Mucosa of gallbladder (tissue), 1 donor: ENCODE results near the gene GAB4. TPM values are rescaled to one million over a fixed set of nuclear protein-coding genes. Genes with fewer than 3 reads are reported as not detected.
"Not testable (repeated sequence)": the region's sequence is repeated elsewhere in the genome, so short reads cannot be mapped to it uniquely, and the experiment has no call there.

Source experiments
- DNase-seq: peaks from one replicate; pipeline ENCODE4 v3.0.0-alpha.2; 2020; ENCODE audit warnings: low spot score
- total RNA-seq: library from RNA; stranded (reverse); gene quantifications from one replicate; pipeline ENCODE4 v1.2.1, GENCODE V29; 2021
- donor health status: DM: no; HTN: no; CAD: no.

The GAB4 gene
- not detected for total RNA-seq

DNA sequence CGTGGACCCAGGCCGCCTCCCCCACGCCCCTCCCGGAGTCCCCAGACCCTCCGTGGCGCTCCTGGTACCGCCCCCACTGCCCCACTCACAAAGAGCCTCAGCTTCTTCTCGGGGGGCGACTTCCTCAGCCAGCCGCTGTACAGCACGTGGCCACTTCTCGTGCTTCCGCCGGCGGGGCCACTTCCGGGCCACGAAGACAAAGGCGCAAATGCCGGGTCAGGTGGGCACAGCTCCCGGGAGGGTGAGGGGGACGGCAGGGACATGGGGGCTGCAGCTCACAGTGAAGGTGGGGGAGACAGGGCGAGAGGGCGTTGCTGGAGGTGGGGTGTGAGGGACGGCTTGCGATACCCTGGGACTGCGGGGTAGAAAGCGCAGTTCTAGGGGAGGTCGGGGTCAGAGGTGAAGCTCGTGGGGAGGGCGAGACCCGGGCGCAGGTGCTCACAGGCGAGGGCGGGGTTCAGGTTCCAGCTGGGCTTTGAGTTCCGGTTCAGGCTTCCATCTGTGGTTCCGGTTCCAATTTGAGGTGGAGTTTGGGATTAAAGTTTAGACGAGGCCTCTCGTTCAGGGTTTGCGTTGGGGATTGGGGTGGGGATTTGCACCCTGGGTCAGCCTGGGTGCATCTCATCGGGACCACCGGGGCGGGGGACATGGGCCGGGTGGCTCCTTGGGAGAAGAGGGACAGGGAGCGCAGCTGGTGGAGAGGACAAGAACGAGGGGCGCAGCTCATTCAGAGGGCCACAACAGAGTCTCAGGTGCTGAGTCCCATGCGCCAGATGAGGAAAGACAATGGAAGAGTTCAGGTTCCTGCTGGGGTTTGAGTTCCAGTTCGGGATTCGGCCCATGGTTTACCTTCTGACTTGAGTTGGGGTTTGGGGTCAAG, at the start of gene GAB4:
GAB4 (minus strand) TSS at position 371 of the 880 bp plus-strand sequence; CDS start at position 263, 108 bp downstream.
- DNase-seq, result no peak

GRCh38 chr22:17056807-17057206, 48.8 kb upstream of the GAB4 start:
- DNase-seq, result no peak

DNA sequence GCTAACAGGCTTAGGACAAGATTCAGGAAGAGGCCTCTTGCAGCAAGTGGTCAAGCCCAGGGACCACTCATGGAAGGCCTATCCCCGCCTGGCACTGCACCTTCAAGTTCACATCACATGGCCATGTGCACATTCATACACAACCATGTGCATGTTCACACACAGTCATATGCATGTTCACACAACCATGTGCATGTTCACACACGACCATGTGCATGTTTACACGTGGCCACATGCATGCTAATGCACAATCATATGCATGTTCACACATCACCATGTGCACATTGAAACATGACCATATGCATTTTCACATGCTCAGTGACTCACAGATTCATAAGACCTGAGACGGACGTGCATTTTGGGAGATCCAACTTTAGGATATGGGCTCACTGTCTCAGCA, 48.0 kb upstream of the GAB4 start:
- DNase-seq, result no peak

DNA sequence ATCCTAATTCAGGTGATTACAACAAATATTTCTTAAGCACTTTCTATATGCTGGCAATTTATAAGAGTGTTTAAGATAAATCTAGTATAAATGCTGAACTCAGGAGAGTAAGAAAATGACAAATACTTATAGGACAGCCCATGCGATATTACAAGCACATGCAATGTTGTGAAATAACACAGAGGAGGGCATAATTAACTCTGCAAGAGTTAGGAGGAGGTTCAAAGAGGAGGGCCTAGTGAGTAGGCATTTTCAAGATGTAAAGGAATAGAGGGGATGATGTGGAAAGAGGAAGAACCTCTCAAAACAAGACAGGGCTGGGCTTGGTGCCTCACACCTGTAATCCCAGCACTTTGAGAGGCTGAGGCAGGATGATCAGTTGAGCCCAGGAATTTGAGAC, 39.6 kb upstream of the GAB4 start:
- no peak for DNase-seq

- no peak for DNase-seq
Observed at GRCh38 chr22:17046566-17047348, 38.7 kb upstream of the GAB4 start.

DNA sequence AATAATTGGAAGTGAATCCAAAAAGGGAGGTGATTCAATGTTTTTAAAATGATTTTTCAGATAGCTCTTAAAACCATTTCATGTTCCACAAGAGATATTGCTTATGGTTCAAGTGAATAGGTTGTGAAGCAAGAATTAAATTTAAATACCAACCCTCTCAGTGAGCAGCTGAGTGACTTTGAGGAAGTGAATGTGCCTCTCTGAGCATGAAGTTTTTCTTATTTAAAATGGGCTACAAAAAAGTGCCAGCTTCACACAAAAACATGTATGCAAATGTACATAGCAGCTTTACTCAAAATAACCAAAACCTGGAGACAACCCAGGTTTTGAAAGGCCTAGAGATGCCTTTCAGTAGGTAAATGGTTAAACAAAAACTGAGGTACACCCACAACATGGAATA, 35.5 kb upstream of the GAB4 start:
- no peak for DNase-seq

DNA sequence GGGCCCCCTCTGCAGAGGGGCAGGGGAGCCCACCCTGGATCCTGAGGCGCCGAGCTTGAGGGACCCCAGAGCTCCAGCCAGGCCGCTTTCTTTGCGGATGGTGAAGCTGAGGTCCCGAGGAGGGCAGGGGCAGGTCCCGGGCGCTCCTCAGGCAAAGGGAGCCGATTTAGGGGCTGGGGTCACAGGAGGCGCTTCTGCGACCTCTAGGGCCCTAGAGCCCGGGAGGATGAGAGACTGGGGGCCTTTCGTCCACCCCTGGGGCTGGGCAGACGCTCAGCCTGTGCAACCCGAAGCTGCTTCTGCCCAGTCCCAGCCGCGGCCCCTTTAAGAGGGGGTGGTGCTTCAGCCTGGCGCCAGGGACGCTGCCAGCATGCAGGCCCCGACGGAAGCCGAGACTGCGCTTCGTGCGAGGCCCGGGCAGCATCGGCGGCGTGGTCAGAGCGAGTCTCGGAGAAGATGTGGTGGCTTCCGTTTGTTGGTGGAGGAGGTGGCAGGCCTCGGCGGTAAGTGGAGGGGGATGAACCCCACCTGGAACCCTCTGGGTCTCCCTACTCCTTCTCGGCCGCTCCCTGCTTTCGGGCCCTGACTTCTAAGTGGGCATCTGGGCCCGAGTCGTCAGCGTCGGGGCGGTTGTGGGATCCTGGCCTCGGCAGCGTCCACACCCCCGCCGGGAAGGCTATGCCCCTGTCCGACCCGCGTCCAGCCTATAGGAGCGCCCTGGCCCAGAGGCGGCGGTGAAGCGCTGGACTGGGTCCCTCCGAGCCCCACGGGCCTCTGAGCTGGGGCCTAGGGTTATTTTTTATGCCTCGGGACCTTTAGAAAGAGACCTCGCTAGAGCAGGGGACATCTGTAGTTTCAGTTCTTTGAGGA, 29.1 kb upstream of the GAB4 start:
- not testable (repeated sequence) for DNase-seq

GRCh38 chr22:17035976-17036841, 28.2 kb upstream of the GAB4 start:
- not testable (repeated sequence) for DNase-seq

GRCh38 chr22:17035246-17035645, 27.2 kb upstream of the GAB4 start:
- no peak for DNase-seq

- DNase-seq, result not testable (repeated sequence)
Observed at GRCh38 chr22:17034532-17034931, 26.5 kb upstream of the GAB4 start.

DNA sequence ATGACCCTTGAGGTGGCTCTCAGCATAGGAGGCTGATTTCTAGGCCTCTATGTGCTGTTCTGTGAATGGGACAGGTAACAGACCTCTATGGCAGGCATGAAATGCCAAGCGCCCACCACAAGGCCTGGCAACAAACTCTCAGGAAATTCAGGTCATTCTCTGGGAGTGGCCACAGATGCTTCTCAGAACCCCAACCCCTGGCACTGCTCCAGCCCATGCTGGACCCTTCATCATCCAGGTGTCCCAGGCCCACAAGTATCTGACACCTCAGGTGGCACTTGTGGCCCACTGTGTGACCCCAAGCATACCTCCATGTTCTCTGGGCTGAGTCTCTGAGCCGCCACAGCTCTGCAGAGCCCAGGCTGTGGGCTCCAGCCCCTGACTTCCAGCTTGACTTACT, 24.3 kb upstream of the GAB4 start:
- not testable (repeated sequence) for DNase-seq

GRCh38 chr22:17024380-17024779, 16.4 kb upstream of the GAB4 start:
- not testable (repeated sequence) for DNase-seq

DNA sequence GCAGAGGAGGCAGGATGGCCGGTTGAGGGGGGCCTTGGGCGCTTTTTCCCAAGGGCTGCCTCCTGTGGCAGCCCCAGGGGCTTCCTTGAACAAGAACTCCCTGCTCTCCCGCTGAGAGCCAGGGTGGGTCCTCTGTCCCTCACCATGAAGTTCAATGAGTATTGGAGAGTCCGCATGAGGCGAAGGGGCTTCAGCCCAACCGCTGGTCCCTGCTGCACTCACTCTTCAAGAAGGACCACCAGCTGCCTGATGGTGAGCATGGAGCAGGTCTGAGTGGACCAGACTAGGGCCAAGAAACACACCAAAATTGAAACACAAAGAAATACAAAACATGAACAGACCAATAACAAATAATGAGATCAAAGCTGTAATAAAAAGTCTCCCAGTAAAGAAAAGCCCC, 7.5 kb upstream of the GAB4 start:
- not testable (repeated sequence) for DNase-seq

GRCh38 chr22:17014101-17014440, 6.0 kb upstream of the GAB4 start:
- not testable (repeated sequence) for DNase-seq

DNA sequence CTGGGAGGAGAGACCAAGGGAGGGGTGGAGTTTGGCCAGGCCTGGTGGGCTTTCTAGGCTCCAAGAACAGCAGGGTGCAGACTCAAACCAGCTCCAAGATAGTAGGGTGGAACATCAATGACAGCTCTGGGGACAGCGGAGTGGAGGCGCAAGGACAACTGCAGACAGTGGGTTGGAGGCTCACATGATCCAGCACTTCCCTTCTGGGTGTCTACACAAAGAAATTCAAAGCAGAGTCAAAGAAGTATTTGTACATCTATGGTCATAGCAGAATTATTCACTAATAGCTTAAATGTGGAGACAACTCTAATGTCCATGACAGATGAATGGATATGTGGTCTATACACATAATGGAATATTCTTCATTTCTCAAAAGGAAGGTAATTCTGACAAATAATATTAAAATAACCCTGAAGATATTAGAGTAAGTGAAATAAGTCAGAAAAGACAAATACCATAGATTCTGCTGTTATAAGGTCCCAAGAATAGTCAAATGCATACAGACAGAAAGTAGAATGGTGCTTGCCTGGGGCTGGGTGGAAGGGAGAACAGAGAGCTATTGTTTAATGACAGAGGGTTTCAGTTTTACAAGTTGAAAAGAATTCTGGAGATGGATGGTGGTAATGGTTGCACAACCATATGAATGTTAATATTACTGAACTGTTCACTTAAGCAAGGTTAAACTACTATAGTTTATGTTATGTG, 5.5 kb upstream of the GAB4 start:
- no peak for DNase-seq

- DNase-seq, result no peak
Observed at GRCh38 chr22:17012267-17012666, 4.2 kb upstream of the GAB4 start.

DNA sequence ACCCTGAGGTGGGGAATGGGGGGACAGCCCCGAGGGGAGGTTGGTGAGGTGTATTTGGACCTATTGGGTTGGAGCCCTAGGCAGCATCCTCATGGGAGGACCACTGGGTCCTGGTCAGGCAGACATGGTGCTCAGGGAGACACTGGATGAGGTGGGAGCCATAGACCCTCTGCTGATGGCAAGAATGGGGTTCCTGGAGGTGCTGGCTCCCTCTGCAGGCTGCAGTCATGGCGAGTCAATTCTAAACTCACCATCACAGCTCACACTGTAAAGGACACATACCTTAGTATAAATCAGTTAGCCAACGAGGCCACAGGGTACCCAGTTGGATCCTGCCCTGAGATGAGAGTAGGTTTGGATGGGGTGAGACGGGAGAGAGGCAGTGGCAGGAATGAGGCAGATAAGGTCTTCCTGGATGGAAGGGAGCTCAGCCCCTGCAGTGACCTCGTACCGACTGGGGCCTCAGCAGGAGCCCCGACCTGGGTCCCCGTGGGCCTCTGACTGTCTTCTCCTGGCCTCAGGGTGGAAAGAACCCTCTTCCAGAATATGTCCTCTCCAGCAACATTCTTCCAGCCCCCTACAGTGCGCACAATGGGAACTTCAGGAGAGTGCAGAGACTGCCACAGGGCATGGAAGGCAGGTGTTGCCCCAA, 1.7 kb upstream of the GAB4 start:
- DNase-seq, result no peak

DNA sequence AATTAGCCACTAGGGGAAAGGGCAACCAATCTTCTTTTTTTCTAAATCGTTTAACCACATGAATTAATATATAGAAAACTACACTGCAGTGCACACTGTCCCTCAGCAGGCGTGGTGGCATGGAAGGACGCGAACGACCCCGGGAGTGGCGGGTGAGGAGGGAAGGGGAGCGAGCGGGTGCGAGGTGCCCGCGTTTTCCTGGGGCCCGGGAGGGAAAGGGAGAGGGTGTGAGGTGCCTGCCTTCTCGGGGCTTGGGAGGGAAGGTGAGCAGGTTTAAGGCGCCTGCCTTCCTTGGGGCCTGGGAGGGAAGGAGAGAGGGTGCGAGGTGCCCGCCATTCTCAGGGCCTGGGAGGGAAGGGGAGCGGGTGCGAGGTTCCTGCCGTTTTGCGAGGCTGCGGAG, 765 bp downstream of the GAB4 start:
- no peak for DNase-seq

- no peak for DNase-seq
Observed at GRCh38 chr22:16989915-16990314, 18.1 kb downstream of the GAB4 start.

DNA sequence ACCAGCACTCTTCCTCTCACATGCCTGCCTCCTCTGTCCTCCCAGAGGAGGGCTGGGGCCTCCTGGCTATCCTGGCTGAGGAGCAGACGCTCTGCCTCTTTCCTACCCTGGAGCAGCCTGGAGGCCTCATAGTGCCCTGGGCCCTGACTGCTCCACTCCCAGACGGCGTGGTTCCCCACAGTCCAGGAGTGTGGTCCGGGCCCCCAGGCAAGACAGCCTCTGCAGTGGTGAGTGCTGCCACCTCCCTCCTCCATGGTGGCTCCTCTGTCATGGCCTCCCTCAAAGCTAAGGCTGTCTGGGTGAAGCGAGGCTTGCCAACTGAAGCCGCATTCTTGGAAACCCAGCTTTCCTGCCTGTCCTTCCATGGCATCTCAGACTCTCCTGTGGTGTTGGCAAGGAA, 19.8 kb downstream of the GAB4 start:
- no peak for DNase-seq
